ACC112 (cell line): Measurements from ENCODE around the gene PTPRR.

ENCODE experiments used
- H2AFZ ChIP-seq: fragments of 200-600 bp; sonication (generic); one replicate; pipeline ENCODE4 v1.6.0; 2017; ENCODE audit warnings: antibody characterized with exemption, low read length; ENCODE audit not compliant: unreplicated experiment
- H3K27ac ChIP-seq: fragments of 200-600 bp; sonication (generic); 2 replicates; pipeline ENCODE4 v1.5.1; 2014; ENCODE audit warnings: low read depth, mild to moderate bottlenecking, antibody characterized with exemption, low read length, moderate library complexity
- H3K27me3 ChIP-seq: fragments of 200-600 bp; sonication (generic); 2 replicates; pipeline ENCODE4 v1.6.1; 2014; ENCODE audit warnings: mild to moderate bottlenecking, antibody characterized with exemption, low read length, moderate library complexity, mixed read lengths; ENCODE audit not compliant: insufficient read depth
- H3K36me3 ChIP-seq: fragments of 200-600 bp; sonication (generic); 2 replicates; pipeline ENCODE4 v1.6.1; 2016; ENCODE audit warnings: mild to moderate bottlenecking, antibody characterized with exemption, low read length, moderate library complexity, mixed read lengths; ENCODE audit not compliant: insufficient read depth
- H3K4me1 ChIP-seq: fragments of 200-600 bp; sonication (generic); one replicate; pipeline ENCODE4 v1.6.1; 2016; ENCODE audit warnings: low read length, mixed read lengths; ENCODE audit not compliant: insufficient read depth, unreplicated experiment, control insufficient read depth
- H3K4me3 ChIP-seq: fragments of 200-600 bp; sonication (generic); 2 replicates; pipeline ENCODE4 v1.5.1; 2014; ENCODE audit warnings: mild to moderate bottlenecking, low read depth, low read length
- H3K79me2 ChIP-seq: fragments of 200-600 bp; sonication (generic); one replicate; pipeline ENCODE4 v1.6.0; 2016; ENCODE audit warnings: low read length; ENCODE audit not compliant: control insufficient read depth, unreplicated experiment, insufficient read depth

The PTPRR gene

DNA sequence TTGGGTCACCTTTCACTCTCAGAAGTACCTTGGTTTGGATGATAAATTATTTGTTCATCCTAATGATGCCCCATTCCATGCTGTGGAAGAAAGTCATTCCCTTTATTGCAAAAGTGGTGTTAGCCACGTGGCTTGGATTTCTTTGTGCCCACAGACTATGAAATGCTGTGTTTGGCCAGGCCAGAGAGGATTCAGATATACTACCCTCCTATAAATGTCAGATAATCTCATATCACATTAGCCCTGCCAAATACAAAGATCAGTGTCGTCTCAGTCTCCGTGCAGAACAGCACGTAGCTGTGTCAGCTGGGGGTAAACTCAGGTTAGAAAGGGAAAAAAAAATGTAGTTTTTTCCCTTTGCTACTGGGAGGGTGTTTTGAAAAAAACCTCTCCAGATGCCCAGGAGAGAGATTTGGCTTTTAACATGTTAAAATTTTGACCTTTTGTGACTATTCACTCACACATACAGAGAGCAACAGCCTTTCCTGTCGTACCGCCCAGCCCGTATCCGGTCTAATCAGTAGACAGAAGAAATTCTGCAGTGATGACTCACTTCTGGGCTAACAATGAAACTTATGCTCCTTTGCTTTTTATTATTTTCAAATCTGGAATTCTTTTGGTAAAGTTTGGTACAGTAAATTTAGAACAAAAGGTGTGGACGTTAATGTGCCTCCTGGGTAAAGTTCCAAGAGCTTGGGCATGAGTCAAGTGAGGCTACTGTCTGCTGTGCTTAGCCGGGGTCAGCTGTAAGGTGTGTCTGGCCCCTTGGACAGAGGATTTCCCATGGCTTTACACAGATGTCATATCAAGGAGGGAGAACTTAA, 274.8 kb downstream of the PTPRR start:
- Histone ChIP-seq H3K79me2 (no peaks in the 10 kb centered on the region), H3K27me3 (no peaks in the 10 kb centered on the region), H3K4me1 (peaks cover 49% of the 10 kb centered on the region), H2AFZ (peak overlapping the region; percentile 69), H3K27ac (peak overlapping the region; percentile 94), H3K4me3 (peak overlapping the region; percentile 19; the same call in 1 of the 2 replicates), H3K36me3 (no peaks in the 10 kb centered on the region)

DNA sequence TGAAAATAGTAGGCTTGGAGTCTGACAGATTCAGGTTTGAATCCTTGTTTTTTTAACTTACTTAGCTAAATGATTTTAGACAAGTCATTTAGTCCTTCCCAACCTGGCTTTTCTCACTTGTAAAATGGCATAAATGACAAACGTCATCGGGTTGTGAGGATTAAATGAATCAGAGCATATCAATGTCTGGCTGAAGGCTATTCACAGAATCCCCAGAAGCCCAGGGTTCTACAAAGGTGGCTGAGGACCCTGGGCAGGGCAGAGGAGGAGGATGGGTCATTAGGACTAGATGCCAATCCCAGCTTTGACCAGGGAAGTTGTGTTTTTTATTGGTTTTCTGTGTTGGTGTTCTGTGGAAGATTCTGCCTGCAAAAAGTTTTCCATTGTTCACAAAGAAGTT, 275.7 kb downstream of the PTPRR start:
- Histone ChIP-seq H3K36me3 (no peaks in the 10 kb centered on the region), H3K79me2 (no peaks in the 10 kb centered on the region), H3K27me3 (no peaks in the 10 kb centered on the region), H3K4me3 (no peak overlapping the region), H3K27ac (peak overlapping the region; percentile 94), H3K4me1 (peaks cover 49% of the 10 kb centered on the region), H2AFZ (peak overlapping the region; percentile 69)

DNA sequence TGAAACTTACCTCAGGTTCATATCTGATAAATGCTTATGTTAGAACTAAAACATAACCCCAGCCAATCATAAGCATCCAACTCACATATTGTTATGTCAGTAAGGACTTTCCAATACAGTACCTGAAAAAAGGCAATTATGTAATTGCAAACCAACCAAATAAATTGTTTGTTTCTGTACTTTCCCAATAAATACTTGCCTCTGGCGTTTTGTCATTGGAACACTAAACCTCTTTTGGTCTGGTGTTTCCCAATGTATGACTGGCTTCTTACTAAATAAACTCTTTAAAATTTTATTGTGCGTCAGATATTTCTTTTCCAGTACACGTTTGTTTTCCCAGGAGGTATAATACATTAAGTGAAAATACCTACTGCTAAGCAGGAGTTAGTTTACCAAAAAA, 276.6 kb downstream of the PTPRR start:
- H3K27me3 ChIP-seq, result no peaks in the 10 kb centered on the region
- H3K4me1 ChIP-seq, result peaks cover 51% of the 10 kb centered on the region
- H2AFZ ChIP-seq, result no peak overlapping the region
- H3K4me3 ChIP-seq, result no peak overlapping the region
- no peak overlapping the region for H3K27ac ChIP-seq
- no peaks in the 10 kb centered on the region for H3K36me3 ChIP-seq
- no peaks in the 10 kb centered on the region for H3K79me2 ChIP-seq

- Histone ChIP-seq H3K4me1 (peaks cover 39% of the 10 kb centered on the region), H3K4me3 (no peak overlapping the region), H3K79me2 (no peaks in the 10 kb centered on the region), H2AFZ (no peak overlapping the region), H3K27me3 (no peaks in the 10 kb centered on the region), H3K36me3 (no peaks in the 10 kb centered on the region), H3K27ac (no peak overlapping the region)
Observed at GRCh38 chr12:70641691-70642090, 278.8 kb downstream of the PTPRR start.

GRCh38 chr12:70640901-70641300, 279.6 kb downstream of the PTPRR start:
- Histone ChIP-seq H3K36me3 (no peaks in the 10 kb centered on the region), H3K4me3 (no peak overlapping the region), H3K27ac (no peak overlapping the region), H2AFZ (no peak overlapping the region), H3K79me2 (no peaks in the 10 kb centered on the region), H3K27me3 (no peaks in the 10 kb centered on the region), H3K4me1 (peaks cover 31% of the 10 kb centered on the region)

DNA sequence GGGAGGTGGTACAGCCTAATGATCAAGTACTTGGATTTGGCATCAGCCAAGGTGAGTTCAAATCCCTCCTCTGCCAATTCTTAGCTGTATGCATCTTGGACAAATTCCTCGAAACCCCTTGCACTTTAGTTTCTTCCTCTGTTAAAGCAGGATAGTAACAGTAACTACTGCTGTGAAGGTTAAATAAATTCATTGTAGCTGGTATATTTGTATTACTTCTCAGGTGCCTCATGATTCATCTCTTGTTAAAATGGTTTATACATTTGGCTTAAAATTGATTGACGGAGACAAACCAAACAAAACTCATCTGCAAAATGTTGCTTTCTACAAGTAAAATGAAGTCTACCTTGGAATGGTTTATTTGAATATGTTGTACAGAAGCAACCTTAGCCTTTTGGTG, 281.0 kb downstream of the PTPRR start:
- Histone ChIP-seq H3K36me3 (no peaks in the 10 kb centered on the region), H3K27me3 (no peaks in the 10 kb centered on the region), H3K79me2 (no peaks in the 10 kb centered on the region), H3K4me3 (no peak overlapping the region), H3K4me1 (peaks cover 18% of the 10 kb centered on the region), H2AFZ (no peak overlapping the region), H3K27ac (no peak overlapping the region)

DNA sequence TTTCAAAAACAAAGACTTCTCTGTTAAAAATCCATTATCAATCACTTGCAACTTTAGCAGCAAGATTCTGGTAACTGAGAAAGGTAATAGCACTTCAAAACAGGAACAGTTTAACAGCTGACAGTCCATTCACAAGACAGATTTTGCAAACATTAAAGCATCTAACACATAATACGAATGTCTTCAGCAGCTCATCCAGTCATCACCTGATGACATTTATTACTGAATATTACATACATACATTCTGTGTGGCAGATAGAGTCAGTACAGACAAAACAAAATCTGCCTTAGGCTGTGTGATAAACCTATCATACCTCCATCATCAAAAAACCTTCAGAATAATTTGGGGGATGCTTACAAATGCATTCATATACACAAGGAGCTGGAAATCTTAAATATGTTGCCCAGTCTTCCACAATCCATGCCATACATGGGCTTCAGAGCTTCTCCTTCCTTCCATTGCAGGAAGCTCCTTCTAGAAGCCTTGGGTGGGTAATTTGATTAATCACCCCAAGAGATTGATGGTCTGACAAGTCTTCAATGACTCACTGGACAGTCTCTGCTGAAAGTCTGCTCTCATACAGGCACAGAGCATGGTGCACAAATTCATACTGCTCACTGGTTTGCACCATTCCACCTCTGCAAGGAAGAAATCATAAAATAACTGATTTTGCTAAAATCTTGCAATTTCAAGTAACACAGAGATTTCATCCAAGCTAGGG, 281.7 kb downstream of the PTPRR start:
- Histone ChIP-seq H3K4me3 (no peak overlapping the region), H3K27ac (no peak overlapping the region)

DNA sequence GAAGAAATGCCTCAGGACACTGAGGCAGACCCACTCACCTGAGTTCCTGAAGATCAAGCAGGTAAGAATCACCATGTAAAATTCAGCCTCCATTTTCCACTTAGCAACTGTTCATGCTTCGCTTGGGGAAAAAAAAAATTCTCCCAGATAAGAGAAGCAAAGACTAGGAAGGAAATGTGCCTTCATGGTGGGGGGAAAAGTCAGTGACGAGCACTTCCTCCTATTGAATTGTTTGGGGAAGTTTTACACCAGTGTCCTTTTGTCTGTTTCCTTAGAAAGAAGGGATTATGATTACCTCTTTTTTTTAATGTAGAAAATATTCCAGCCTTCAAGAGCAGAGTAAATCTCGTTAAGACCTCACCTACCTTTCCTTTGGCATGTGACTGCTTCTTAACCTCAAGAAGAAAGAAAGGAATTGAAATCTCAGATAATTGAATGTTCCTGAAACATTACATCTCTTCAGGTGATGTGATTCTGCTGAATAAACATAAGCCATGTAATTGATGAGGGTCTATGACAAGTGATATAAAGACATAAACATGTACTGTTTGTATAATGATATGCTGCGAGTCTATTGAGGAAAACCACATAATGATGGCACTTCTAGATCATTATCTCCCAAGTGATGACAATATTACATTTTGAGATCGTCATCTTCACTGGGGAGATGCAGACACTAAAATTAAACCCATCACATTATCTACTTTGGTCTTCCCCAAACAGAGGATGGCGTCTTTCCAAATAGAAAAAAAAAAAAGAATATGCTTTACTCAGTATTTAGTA, 283.0 kb downstream of the PTPRR start, which contains the start of gene PTPRB:
TSS of gene PTPRB (minus strand) at position 127 of the 783 bp plus-strand sequence. CDS start at position 93, 34 bp downstream.
- Histone ChIP-seq H3K79me2 (no peaks in the 10 kb centered on the region), H3K36me3 (no peaks in the 10 kb centered on the region), H3K4me1 (peaks cover 16% of the 10 kb centered on the region), H3K4me3 (no peak within 1 kb of the TSS), H2AFZ (no peak within 1 kb of the TSS), H3K27me3 (no peaks in the 10 kb centered on the region), H3K27ac (no peak within 1 kb of the TSS)

More for the DNA sequence above, 281.7 kb downstream of the PTPRR start:
- no peak overlapping the region for H2AFZ ChIP-seq
- no peaks in the 10 kb centered on the region for H3K36me3 ChIP-seq
- H3K27me3 ChIP-seq, result no peaks in the 10 kb centered on the region
- H3K79me2 ChIP-seq, result no peaks in the 10 kb centered on the region
- H3K4me1 ChIP-seq, result peaks cover 16% of the 10 kb centered on the region

- H3K4me3 ChIP-seq, result no peak overlapping the region
- H3K36me3 ChIP-seq, result no peaks in the 10 kb centered on the region
- no peaks in the 10 kb centered on the region for H3K27me3 ChIP-seq
- H2AFZ ChIP-seq, result no peak overlapping the region
- no peaks in the 10 kb centered on the region for H3K79me2 ChIP-seq
- H3K4me1 ChIP-seq, result peaks cover 16% of the 10 kb centered on the region
- no peak overlapping the region for H3K27ac ChIP-seq
Observed at GRCh38 chr12:70635755-70636154, 284.8 kb downstream of the PTPRR start.

DNA sequence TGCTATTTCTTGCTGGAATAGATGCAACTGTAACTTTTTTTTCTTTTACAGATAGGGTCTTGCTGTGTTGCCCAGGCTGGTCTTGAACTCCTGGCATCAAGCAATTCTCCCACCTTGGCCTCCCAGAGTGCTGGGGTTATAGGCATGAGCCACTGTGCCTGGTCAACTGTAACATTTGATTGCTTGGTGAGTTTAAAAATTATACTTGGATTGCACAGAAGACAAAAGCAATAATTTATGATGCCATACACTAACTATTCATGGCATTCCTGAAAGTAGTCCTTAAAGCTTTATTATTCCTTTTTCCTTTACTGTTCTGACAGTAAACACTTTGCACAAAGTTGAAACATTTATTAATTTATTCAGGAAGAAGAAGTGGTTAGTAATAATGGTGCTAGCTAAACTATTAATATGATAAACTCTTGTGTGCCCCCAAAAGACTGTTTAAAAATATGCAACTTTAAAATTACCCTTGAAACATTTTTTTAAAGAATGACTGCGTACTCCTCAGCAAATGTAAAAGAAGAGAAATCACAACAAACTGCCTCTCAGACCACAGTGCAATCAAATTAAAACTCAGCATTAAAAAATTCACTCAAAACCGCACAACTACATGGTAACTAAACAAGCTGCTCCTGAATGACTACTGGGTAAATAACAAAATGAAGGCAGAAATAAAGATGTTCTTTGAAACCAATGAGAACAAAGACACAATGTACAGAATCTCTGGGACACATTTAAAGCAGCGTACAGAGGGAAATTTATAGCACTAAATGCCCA, 291.6 kb downstream of the PTPRR start:
- H3K27ac ChIP-seq, result no peak overlapping the region
- H3K79me2 ChIP-seq, result no peaks in the 10 kb centered on the region
- no peaks in the 10 kb centered on the region for H3K4me1 ChIP-seq
- no peak overlapping the region for H3K4me3 ChIP-seq
- H3K27me3 ChIP-seq, result no peaks in the 10 kb centered on the region
- H2AFZ ChIP-seq, result no peak overlapping the region
- no peaks in the 10 kb centered on the region for H3K36me3 ChIP-seq
